HG03432 (cell line): Measurements from ENCODE around the gene ABHD1.

Experiments
- ATAC-seq: cut with Tn5 transposase; IDR thresholded peaks from one replicate; pipeline ENCODE4 v1.9.1; 2021; ENCODE audit warnings: mild to moderate bottlenecking, moderate library complexity; ENCODE audit not compliant: unreplicated experiment

ABHD1 gene

DNA sequence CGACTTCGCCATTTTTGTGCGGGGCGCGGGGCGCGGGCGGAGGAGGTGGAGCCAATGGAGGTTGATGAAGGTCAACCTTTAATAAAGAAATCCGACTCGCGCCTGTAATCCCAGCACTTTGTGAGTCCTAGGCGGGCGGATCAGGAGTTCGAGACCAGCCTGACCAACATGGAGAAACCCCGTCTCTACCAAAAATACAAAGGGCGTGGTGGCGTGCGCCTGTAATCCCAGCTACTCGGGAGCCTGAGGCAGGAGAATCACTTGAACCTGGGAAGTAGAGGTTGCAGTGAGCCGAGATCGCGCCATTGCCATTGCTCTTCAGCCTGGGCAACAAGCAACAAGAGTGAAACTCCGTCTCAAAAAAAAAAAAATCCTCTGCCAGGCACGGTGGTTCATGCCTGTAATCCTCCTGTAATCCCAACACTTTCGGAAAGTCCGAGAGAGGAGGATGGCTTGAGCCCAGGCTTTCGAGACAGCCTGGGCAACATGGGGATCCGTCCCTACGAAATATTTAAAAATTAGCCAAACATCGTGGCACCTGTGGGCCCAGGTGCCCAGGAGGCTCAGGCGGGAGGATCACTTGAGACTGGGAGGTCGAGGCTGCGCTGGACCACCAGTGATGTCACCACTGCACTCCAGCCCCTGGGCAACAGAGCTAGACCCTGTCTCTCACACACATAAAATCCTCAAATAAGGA lies 11.3 kb downstream of the ABHD1 start:
- no peak for ATAC-seq

DNA sequence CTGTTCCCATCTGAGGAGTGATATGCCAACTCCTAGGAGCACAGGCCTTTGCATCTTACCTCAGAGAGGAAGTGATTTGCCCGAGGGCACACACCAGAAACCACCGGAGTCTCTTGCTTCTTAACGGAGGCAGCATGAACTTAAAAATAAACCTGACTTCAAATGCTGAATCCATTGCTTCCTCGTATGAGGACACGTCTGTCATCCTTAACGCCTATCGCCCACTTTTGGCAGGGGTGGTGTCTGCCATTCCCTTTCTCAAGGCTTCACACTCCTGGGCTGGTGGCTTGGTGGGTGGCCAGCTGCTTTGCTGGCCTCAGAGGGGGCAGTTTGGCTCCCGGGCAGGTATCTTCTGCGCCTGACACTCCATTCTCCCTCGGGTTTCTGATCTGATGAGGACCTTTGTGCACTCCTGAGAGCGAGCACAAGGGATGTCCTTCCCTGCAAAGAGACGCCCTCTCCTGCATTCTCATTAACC lies 11.9 kb downstream of the ABHD1 start:
- ATAC-seq = no peak

DNA sequence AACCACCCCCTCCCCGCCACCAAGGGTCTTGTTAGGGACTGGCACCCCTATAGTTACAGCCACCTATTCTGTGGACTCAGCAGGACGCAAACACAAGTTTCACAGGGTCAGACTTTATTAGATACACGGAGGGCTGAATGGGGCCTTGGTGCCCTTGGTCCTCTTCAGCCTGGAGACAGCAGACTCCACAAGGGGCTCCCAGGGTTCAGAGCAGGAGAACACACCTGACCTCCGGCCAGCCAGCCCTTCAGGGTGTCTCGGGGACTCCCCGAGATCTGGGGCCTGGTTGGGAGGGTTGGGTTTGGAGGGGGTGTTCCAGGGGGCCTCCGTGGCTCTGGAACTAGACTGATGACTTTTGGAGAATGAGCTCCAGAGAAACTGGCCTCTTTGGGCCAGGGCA lies 13.1 kb downstream of the ABHD1 start:
- no peak for ATAC-seq

DNA sequence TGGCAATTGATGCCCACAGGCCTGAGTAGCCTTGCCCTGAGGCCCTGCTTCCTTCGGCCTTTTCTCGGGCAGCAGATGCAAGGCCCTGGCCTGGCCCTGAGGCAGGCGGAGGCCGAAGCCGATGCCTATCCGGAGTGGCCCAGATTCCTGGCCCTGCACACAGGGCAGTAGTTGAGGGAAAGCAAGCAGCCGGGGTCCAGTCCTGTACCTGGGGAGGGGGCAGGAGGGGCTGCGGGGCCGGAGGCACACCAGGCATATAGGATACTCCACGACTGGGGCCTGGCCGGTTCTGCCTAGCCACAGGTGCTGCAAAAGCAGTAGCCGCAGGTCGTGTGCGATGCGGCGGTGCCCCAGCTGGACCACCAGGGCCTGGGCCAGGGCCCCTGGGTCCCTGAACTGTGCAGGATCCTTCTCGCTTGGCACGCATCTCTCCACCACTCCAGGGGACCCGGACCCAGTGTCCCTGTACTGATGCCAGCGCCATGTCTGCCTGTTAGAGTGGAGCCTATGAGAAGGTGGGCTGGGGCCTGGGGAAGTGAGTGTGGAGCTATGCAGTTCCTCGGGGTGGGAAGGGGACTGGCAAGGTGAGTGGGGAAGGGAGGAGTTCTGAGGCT lies 13.8 kb downstream of the ABHD1 start:
- ATAC-seq = no peak

DNA sequence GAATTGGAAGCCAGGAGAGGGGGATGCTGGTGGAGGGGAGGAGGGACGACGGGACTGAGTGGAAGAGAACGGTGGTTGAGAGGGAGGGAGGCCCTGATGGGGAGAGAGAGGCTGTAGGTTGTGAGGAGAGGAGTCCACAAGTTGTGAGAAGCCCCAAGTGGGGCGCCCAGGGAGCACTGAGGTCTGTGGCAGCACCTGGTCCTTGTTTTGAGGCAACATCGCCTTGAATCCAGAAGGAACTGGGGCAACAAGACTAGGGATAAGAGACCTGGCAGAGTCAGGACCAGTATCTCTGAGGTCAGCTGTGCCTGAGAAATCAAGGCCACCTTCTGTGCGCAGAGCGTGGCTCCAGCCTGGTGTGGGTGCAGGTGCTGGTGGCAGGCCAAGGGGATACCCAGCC lies 14.5 kb downstream of the ABHD1 start:
- no peak for ATAC-seq

DNA sequence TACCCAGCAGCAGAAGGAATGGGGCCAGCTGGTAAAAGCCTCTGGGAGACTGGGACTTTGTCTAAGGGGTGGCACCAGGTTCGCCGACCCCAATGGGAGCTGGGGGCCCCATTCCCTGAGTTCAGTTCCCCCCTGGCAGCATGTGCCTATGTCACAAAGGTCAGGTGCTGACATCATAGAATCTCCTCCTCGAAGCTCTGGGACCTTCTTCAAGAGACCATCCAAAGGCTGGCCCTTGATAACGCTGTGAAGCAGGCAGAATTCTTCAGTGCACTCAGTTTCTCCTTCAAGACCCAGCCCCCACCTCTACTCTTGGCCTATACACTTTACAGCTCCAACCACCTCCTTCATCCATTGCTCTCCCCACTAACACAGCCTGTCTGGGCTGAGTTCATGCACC lies 15.7 kb downstream of the ABHD1 start, which contains the start of gene PRR30:
PRR30 (minus strand) TSS at position 101 of the 400 bp plus-strand sequence. CDS start 1,081 bp downstream, outside the sequence.
- no peak for ATAC-seq

DNA sequence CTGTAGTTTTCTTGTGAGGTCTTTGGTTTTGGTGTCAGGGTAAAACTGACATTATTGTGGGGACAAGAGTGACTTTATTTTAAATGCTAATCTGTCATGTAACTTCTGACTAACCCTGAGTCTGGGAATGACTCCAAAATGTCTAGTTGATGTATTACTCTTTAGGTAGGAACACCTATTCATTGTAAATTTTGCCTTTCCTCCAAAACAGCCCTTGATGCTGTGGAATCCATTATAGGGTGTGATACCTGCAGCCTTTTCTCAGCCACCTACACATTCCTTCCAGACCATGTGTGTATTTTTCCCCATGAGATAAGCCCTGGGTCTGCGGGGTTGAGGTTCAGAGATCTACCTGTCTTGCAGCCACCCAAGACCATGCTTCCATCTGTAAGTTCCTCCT lies 19.7 kb downstream of the ABHD1 start:
- ATAC-seq = no peak

DNA sequence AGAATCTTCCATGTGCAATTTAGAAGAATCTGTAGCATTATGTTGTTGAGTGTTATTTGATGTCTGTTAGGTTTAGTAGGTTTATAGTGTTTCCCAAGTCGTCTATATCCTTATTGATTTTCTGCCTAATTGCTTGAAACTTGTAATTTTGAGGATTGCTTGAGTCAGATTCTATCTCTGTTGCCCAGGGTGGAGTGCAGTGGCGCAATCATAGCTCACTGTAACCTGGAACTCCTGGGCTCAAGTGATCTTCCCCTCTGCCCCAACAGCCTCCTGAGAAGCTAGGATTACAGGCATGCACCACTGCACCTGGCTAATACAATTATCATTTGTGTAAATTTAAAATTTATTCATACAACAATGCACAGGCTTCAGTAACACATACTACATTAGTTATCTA lies 22.1 kb downstream of the ABHD1 start:
- ATAC-seq = no peak

DNA sequence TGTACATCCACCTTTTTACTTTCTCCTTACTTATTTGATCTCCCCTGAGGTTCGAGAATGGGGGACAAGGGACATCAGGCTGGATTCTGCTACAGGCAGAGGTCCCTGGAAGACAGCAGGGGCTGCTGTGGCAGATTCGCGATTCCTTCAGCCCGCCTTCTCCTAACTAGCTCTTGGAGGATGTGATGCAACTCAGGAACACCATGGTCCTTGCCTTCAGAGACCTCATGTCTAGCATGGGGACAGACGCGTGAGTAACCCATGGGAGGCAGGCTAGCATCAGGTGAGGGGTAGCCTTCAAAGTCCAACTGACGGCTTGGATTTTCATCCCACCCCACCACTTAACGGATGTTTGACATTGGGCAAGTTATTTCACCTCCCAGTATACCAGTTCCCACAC lies 24.3 kb downstream of the ABHD1 start:
- no peak for ATAC-seq

DNA sequence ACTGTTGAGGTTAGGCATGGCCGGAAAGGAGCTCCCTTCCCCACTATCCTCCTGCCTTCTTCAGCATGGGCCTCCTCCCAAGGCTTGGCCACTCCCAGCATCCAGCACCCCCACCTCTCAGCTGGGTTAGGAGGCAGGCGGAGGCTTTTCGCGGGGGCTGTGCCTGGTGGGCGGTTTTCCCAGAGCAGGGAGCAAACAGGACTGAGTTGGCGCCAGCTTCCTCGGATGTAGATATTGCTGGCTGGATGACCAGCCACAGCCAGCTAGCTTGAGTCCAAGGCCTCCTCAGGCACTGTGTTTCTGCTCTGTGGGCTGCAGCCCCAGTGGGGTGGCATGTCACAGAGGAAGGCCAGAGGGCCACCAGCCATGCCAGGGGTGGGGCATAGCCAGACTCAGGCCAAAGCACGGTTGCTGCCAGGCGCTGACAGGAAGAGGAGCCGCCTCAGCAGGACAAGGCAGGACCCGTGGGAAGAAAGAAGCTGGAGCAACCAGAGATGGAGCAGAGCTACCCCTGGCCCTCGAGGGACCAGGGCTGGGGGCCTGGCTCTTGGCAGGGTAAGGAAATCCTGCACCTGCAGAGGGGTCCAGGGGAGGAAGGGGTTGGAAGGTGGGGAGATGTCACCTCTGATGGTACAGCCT lies 25.3 kb downstream of the ABHD1 start, which contains the start of gene TCF23:
TCF23 (plus strand) TSS at position 204 of the 639 bp plus-strand sequence; CDS start at position 334, 130 bp downstream.
- ATAC-seq = no peak

DNA sequence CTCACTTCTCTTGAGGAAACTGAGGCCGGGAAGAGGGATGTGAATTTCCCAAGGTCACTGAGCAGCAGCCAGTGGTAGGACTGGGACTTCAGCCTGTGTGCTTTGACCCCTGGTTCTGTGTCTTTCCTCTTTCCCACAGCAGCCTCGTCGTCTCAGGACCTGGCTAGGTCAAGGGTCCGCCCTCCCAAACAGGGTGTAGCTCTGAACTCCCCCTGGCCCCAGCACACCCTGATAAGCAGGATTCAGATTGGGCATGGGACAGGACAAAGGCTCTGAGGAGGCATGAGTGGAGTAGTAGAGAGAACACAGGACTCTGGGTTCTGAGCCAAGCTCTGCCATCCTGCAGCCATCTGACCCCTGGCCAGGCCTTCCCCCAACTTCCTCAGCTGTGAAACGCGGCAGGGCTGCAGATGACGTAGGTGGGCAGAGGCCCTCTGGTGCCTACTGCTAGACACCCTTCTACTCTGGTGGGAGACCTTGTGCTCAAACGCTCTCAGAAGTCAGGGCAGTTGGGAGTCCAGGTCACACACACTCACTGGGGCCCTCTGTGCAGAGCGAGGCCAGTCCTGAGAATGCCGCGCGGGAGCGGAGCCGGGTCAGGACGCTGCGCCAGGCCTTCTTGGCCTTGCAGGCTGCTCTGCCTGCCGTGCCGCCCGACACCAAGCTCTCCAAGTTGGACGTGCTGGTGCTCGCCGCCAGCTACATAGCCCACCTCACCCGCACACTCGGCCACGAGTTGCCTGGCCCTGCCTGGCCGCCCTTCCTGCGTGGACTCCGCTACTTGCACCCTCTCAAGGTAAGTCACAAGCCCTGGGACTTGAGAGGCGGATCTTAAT lies 26.2 kb downstream of the ABHD1 start:
- ATAC-seq = no peak

DNA sequence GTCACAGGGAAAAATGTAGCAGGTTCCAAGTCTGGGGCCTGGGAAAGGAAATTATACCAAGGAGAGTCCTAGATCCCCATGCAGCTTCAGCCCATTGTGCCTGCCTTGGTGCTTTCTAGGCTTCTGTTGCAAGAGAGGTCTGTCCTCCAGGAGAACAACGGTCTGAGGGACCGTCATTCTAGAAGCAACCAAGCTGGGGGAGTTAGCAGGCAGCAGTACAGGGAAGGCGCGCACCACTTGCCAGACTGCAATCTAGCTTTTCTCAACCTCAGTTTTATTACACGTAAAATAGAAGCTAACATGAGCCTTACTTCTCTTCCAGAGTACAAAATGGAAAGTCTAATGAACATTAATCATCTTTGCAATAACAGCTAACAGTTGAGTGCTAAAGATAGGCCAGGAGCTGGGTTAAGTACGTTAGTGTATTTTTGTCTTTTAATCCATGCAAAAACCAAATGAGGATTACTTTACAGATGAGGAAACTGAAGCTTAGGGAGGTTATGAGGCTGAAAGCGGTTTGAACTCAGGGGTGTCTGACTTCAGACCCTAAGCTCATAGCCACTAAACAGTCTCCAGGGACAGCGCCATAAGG lies 27.1 kb downstream of the ABHD1 start:
- ATAC-seq = no peak

DNA sequence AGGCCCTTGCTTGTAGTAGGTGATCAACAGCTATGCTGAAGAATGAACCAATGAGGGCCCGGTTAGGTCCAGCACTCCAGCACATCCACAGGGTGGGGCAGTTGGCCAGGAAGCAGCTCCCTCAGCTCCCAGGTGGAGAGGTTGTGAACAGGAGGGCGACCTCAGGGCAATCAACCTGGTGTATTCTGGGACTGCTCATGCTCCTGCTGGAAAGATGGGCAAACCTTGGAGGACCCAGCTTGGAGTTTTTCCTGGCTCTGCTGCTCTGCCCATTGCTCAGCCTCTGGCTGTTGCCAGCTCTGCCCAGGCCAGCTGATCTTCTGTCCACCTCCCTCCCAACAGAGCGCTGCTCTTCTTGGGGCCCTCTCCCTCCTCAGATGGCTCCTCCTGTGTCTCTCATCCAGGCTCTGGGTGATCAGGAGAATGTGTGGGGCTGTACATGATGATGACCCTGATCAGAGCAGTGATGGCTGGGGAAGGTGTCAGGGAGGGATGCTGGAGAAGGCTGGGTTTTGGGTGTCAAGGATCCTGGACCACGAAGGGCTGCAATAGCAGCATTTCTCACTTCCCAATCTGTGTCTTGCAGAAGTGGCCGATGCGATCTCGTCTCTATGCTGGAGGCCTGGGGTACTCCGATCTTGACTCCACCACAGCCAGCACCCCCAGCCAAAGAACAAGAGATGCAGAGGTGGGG lies 28.6 kb downstream of the ABHD1 start:
- no peak for ATAC-seq

DNA sequence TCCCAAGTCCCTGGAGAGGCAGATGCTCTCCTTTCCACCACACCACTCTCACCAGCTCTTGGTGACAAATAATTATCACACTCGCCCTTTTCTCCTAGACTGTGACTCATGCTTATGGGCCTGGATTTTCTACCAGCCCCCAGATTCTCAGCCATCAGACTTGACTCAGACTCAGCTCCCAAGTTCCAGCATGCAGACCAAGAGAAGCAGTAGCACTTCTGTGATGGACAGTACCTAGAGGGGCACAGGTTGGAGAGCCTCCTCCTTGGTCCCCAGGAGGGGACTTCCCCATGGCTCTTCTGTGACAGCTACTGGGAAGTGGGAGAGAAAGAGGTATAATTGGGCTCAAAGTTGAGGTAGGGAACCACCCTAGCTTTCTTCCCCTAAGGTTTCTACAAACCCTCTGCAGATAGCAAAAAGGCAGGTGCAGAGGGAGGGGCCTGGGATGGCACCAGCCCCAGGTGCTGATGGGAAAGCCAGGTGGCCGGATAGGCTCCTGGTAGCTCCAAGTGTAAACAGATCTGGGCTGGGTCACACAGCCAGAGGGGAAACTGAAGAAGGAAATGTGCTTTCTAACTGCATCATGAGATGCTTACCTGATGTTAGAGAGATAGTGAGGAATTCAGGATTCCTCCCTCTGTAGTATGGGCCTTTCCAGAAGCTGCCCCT lies 29.3 kb downstream of the ABHD1 start:
- no peak for ATAC-seq

DNA sequence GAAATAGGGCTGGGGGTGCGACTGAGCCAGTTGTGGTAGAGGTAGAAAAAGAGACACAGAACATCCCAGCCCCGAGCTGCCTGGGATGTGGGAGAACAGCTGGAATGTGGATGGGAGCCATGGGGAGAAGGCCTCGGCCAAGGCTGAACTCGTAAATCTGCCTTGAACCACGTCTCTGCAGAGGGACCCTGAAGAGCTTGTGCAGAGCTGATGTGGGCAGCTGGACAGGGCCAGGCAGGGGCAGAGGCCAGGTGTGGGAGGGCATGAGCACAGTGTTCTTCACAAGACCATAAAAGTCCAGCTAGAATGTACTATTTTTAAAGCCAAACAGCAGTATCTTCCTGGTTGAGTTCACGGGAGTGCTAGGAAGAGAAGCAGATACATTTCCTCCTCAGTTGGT lies 30.9 kb downstream of the ABHD1 start:
- ATAC-seq = no peak

DNA sequence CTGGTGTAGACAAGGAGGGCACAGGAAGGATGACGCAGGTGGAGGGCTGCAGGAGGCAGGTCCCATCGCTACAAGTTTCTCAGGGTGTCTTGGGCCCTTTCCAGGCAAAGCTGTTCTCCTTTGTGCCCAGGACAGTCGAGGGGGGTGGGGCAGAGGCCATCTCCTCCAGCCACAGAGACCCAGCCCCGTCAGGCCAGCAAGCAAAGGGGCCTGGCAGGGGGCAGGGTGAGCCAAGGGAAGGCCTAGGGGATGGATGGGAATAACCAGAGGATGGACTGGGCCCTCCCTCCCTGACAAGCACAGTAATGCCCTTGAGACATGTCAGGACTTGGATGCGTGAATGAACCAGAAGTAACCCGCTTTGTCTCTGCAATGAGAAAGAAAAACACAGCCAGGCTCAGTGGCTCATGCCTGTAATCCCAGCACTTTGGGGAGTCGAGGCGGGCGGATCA lies 31.5 kb downstream of the ABHD1 start:
- no peak for ATAC-seq

DNA sequence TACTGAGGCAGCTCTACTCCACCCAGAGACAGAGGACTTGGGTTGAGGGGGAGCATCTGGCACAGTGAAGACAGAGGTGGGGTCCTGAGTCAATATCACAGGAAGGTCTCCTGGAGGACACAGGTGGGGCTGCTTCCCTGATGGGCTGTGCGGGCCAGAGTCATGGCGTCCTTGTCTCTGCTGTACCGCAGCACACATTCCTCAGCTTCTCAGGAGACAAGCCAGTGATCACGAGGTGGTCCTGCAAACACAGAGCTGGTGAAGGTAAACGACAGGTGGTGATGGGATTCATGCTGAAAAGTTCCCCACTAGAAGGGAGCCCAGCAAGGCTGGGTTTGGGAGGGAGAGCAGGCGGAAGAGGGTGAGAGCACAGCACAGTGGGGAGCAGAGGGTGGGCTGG lies 34.9 kb downstream of the ABHD1 start:
- no peak for ATAC-seq

DNA sequence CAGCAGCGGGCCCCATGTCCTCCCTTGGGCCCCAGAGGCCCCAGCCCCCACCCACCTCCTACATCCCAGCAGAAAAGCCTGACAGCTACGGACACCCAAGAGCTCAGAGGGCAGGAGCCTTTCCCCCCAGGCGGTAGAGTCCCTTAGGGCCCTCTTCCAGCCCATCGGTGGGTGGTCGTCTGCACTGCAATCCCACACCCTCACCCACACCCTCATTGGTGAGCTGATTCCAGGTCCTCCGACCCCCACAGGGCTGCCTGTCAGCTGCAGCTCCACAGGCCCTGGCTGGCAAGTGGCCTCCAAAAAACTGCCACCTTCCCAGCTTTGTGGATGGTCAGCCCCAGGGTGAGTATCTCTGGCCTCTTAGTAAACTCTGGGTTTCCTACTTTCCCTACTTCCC lies 35.7 kb downstream of the ABHD1 start:
- no peak for ATAC-seq

DNA sequence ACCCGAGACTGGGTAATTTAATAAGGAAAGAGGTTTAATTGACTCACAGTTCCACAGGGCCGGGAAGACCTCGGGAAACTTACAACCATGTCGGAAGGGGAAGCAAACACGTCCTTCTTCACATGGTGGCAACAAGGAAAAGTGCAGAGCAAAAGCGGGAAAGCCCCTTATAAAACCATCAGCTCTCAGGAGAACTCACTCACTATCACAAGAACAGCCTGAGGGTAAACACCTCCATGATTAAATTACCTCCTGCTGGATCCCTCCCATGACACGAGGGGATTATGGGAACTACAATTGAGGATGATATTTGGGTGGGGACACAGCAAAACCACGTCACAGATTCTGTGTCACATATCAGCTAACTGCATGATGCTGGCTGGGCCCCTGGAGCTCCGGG lies 36.6 kb downstream of the ABHD1 start:
- ATAC-seq = no peak
